Measurements from ENCODE around the gene S100PBP.

S100PBP gene

DNA sequence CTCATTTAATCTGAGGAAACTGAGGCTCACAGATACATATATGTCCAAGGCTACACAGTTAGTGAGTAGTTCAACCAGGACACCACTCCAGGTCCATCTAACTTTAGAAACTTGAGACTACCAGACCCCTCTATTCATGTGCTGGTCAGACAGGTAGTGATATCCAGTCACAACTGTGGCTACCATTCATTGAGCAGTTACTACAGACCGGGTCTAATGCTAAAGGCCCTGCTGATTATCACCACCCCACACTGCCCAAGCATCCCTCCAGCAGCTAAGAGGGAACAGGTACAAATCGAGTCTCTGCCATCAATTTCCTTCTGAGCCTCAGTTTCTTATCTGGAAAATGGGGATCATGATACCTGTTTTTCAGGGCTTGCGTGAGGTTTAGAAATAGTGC lies 74.2 kb downstream of the S100PBP start:
- Histone ChIP-seq H3K36me3 (ENCODE audit: control insufficient read depth, insufficient read depth, low read length) (no peaks in the 10 kb centered on the region), H3K9ac (ENCODE audit: low read length) (no peak overlapping the region), H3K4me3 (ENCODE audit: low read depth, low read length) (no peak overlapping the region), H3K4me1 (ENCODE audit: control insufficient read depth, insufficient read depth, low read length) (peaks cover 11% of the 10 kb centered on the region), H3K27ac (ENCODE audit: low read depth, low read length) (no peak overlapping the region), H3K9me3 (ENCODE audit: control insufficient read depth, insufficient read depth, low read depth, low read length) (peaks cover 2% of the 10 kb centered on the region; the same call in 1 of the 2 replicates), H3K27me3 (ENCODE audit: control insufficient read depth, insufficient read depth, low read length) (peaks cover 61% of the 10 kb centered on the region)

DNA sequence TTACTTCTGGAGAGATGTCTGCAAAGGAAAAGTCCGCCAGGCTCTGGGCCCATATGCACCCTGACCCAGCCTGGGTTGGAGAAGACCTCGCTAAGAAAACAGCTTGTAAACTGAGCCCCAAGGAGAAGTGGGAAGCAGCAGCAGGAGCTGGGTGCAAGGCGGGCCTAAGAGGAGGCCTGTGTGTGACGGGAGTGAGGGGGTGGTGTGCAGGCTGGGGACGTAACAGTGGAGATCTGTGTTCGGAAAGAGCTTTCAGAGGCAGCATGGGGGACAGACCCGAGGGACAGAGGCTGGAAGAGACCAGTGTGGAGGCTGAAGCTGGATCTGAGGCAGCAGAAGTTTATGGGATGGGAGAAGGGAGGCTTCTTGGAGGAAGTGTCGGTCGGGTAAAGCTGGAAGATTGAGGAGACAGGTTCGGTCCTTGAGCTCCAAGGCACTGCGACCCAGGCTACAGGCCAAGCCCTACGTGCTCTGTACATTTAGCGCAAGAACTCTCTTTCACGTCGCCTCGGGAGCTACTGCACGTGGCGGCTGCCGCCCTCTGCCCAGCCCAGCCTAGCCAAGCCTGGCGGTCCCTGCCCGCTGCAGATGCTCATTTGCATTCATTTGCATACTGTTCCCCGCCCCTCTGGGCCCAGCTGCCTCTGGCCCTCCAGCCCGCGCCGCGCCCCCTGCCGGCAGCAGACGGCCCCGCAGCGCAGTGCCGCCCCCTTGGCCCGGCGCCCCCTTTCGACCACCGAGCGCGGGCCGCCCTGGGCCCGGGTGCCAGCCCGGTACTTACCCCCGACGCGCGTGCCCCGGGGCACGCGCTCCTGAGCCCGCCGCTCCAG lies 75.1 kb downstream of the S100PBP start:
- Histone ChIP-seq H3K27ac (ENCODE audit: low read depth, low read length) (no peak overlapping the region), H3K27me3 (ENCODE audit: control insufficient read depth, insufficient read depth, low read length) (peaks cover 58% of the 10 kb centered on the region), H3K36me3 (ENCODE audit: control insufficient read depth, insufficient read depth, low read length) (no peaks in the 10 kb centered on the region), H3K9me3 (ENCODE audit: control insufficient read depth, insufficient read depth, low read depth, low read length) (peaks cover 2% of the 10 kb centered on the region; the same call in 1 of the 2 replicates), H3K4me3 (ENCODE audit: low read depth, low read length) (peak overlapping the region; percentile 76), H3K4me1 (ENCODE audit: control insufficient read depth, insufficient read depth, low read length) (peaks cover 11% of the 10 kb centered on the region), H3K9ac (ENCODE audit: low read length) (peak overlapping the region; percentile 32)

DNA sequence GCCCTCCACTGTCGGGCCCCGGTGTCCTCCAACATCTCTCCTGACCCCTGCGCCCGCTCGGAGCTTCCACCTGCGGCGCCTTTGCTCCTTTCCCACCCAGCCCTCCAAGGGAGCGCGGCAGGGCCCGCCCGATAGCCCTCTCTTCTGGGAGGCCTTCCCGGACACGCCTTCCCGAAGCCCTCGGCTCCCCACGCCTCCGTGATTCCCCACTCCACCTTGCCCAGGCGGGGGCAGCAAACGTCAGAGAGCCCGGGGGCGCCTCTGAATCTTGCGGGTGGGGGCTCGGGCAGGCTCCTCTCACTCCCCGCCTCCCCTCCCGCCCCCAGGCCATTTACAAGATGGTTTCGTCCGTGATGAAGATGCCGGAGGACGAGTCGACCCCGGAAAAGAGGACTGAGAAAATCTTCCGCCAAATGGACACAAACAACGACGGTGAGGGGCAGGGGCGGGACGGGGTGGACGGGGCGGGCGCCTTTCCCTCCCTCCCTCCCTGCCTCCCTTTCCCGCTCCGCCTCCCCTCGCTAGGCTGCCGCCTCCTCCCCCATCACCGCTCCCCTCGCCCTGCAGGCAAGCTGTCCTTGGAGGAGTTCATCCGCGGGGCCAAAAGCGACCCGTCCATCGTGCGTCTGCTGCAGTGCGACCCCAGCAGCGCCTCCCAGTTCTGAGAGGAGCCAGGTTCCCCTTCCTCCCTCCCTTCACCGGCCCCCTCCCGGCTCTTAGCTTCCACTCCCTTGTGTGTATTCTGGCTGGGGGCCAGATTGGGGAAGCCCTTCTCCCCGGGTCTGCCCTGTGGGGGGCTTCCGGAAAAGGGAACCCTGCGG lies 76.0 kb downstream of the S100PBP start:
- H3K27me3 ChIP-seq (ENCODE audit: control insufficient read depth, insufficient read depth, low read length): peaks cover 58% of the 10 kb centered on the region
- H3K9ac ChIP-seq (ENCODE audit: low read length): peak overlapping the region; percentile 32
- peaks cover 11% of the 10 kb centered on the region for H3K4me1 ChIP-seq (ENCODE audit: control insufficient read depth, insufficient read depth, low read length)
- H3K4me3 ChIP-seq (ENCODE audit: low read depth, low read length): peak overlapping the region; percentile 76
- no peak overlapping the region for H3K27ac ChIP-seq (ENCODE audit: low read depth, low read length)
- no peaks in the 10 kb centered on the region for H3K36me3 ChIP-seq (ENCODE audit: control insufficient read depth, insufficient read depth, low read length)
- H3K9me3 ChIP-seq (ENCODE audit: control insufficient read depth, insufficient read depth, low read depth, low read length): peaks cover 2% of the 10 kb centered on the region; the same call in 1 of the 2 replicates

DNA sequence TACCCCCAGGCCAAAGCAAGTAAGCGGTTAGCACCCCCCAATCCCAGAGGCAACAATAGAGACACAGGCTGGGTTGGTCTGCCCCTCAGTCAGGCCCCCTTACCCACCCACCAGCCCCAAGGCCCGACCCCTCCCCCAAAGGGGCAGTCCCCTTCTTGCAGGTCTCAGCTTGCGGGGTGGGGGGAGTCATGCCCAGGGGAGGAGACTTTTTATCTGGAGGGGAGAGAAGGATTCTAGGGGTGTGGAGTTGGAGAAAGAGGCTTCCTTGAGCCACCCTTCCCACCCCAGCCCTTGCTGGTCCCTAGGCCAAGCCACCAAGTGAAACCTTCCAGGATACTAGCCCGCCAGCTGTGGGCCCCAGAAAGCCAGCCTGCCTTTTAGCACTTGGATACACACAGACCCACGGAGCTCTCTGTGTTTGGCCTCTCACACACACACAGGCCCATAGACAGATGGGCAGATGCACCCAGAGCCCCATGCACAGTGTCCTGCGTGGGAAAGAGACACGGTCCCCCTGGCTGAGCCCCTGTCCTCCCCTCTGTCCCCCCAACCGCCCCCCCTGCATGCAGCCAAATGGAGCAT lies 76.7 kb downstream of the S100PBP start:
- H3K27ac ChIP-seq (ENCODE audit: low read depth, low read length): no peak overlapping the region
- H3K9me3 ChIP-seq (ENCODE audit: control insufficient read depth, insufficient read depth, low read depth, low read length): peaks cover 2% of the 10 kb centered on the region; the same call in 1 of the 2 replicates
- H3K36me3 ChIP-seq (ENCODE audit: control insufficient read depth, insufficient read depth, low read length): no peaks in the 10 kb centered on the region
- peaks cover 58% of the 10 kb centered on the region for H3K27me3 ChIP-seq (ENCODE audit: control insufficient read depth, insufficient read depth, low read length)
- no peak overlapping the region for H3K9ac ChIP-seq (ENCODE audit: low read length)
- peak overlapping the region; percentile 76 for H3K4me3 ChIP-seq (ENCODE audit: low read depth, low read length)
- peaks cover 11% of the 10 kb centered on the region for H3K4me1 ChIP-seq (ENCODE audit: control insufficient read depth, insufficient read depth, low read length)

DNA sequence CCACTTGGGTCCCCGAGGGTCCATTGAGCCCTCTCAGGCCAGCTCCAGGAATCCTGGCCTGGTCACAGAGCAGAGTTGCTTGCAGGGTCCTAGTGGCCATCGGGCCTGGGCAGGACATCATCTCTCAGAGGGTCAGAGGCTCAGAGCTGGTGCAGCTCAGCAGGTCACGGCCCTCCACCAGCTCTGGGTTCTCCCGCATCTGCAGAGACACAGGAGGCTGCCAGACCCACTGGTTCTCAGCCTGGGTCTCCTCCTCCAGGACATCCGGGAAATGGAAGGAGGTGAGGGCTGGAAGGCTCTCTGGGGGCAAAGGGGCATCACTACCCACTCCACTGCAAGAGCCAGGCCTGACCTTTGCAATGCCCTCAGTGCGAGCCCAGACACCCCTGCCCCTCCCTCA lies 77.2 kb downstream of the S100PBP start:
- Histone ChIP-seq H3K36me3 (ENCODE audit: control insufficient read depth, insufficient read depth, low read length) (no peaks in the 10 kb centered on the region), H3K4me1 (ENCODE audit: control insufficient read depth, insufficient read depth, low read length) (peaks cover 11% of the 10 kb centered on the region), H3K9me3 (ENCODE audit: control insufficient read depth, insufficient read depth, low read depth, low read length) (peaks cover 2% of the 10 kb centered on the region; the same call in 1 of the 2 replicates), H3K9ac (ENCODE audit: low read length) (no peak overlapping the region), H3K4me3 (ENCODE audit: low read depth, low read length) (no peak overlapping the region), H3K27me3 (ENCODE audit: control insufficient read depth, insufficient read depth, low read length) (peaks cover 58% of the 10 kb centered on the region), H3K27ac (ENCODE audit: low read depth, low read length) (no peak overlapping the region)

DNA sequence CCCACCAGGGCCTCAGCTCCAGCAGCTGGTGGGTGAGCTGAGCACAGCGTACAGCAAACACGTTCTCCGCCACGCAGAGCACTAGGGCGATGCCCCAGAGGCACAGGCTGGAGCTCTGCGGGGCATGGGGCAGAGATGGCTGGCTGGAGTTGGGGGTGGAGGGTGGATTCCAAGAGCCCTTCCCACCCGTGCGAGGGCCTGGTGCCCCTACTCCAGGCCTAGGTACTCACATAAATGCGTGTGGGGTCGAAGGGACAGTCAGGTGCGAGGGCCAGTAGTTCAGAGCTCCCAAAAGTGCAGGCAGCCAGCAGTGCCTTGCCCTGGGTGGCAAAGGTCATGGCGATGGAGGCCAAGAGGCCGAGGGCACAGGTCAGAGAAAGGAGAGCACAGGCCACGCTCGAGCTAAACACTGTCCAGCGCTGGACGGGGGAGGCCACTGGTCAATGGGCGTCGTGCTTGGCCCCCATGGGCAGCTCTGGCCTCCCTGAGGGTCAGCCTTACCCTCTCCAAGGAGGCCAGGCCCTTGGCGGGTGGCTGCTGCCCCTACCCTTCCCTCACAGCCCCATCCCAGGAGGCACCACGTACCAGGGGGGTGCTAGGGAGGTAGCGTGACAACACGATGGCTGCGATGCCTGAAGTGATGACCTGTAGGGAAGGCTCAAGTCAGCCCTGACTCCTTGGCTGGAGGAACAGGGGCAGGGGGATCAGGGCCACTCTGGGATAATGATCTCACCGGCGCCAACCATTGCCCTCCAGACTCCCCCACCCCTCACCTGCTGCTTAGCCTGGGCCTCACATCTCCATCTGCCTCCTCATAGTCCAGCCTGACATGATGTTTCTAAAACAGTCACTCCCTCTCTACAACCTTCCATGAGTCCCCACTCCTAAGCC lies 78.1 kb downstream of the S100PBP start:
- Histone ChIP-seq H3K27me3 (ENCODE audit: control insufficient read depth, insufficient read depth, low read length) (peaks cover 58% of the 10 kb centered on the region), H3K9me3 (ENCODE audit: control insufficient read depth, insufficient read depth, low read depth, low read length) (peaks cover 2% of the 10 kb centered on the region; the same call in 1 of the 2 replicates), H3K27ac (ENCODE audit: low read depth, low read length) (no peak overlapping the region)

DNA sequence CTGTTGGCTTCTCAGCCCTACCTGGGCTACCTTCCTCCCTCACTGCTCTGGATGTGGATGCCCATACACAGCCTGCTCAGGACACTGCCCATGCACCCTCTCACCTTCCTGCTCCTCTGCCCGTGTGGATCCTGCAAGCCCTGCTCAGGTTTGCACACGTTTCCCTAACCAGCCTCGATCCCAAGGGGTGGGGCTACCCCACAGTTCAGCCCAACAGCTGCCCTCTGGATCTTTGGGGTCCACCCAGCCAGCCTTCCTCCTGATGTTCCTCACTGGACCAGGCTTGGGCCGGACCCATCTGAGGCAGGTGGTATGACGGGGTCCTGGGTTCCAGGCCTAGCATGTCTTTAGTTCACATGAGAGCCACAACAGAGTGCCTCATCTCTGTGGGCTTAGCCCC lies 79.0 kb downstream of the S100PBP start:
- peaks cover 57% of the 10 kb centered on the region for H3K27me3 ChIP-seq (ENCODE audit: control insufficient read depth, insufficient read depth, low read length)
- peaks cover 2% of the 10 kb centered on the region; the same call in 1 of the 2 replicates for H3K9me3 ChIP-seq (ENCODE audit: control insufficient read depth, insufficient read depth, low read depth, low read length)
- no peak overlapping the region for H3K9ac ChIP-seq (ENCODE audit: low read length)
- peaks cover 15% of the 10 kb centered on the region for H3K4me1 ChIP-seq (ENCODE audit: control insufficient read depth, insufficient read depth, low read length)
- no peak overlapping the region for H3K4me3 ChIP-seq (ENCODE audit: low read depth, low read length)
- H3K27ac ChIP-seq (ENCODE audit: low read depth, low read length): no peak overlapping the region
- H3K36me3 ChIP-seq (ENCODE audit: control insufficient read depth, insufficient read depth, low read length): no peaks in the 10 kb centered on the region

More for the DNA sequence above, 78.1 kb downstream of the S100PBP start:
- peaks cover 13% of the 10 kb centered on the region for H3K4me1 ChIP-seq (ENCODE audit: control insufficient read depth, insufficient read depth, low read length)
- H3K36me3 ChIP-seq (ENCODE audit: control insufficient read depth, insufficient read depth, low read length): no peaks in the 10 kb centered on the region
- no peak overlapping the region for H3K4me3 ChIP-seq (ENCODE audit: low read depth, low read length)
- H3K9ac ChIP-seq (ENCODE audit: low read length): no peak overlapping the region

DNA sequence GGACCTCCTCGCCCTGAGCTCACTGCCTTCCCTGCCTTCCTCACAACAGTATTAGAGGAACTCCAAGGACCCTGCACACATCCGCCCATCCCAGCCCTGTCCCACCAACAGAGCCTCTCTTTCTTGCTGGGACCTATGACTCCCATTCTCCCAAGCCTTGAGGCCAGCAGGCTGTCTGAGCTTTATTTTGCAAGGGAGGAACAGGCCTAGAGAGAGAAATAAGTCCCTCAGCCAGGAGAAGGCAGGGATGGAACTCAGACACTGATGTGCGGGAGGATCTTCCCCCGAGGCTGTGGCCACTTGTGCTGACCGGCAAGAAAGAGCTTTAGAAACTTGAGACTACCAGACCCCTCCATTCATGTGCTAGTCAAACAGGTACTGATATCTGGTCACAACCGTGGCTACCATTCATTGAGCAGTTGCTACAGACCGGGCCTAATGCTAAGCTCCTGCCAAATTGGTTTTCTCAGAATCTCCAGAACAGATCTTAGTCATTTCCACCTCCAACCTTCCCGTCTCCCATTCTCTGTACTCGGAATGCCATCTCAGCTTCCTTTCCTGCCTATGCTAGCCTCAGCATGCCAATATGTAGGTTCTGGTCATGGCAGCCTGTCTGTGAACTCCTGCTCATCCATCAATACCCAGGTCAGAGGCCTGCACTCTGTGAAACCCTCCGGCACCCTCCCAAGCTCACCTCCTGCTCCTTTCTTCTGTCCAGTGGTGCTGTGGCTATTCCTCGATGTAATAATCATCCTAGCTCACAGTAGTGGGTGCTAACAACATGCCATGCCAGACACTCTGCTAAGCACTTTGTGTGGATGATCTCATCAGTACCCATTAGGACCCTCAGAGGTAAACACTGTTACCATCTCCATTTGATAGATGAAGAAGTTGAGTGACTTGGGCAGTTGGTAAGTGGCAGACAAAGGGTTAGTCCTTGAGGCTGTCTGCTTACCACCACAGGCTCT lies 79.9 kb downstream of the S100PBP start:
- H3K36me3 ChIP-seq (ENCODE audit: control insufficient read depth, insufficient read depth, low read length): no peaks in the 10 kb centered on the region
- no peak overlapping the region for H3K9ac ChIP-seq (ENCODE audit: low read length)
- H3K4me3 ChIP-seq (ENCODE audit: low read depth, low read length): no peak overlapping the region
- H3K27ac ChIP-seq (ENCODE audit: low read depth, low read length): no peak overlapping the region
- peaks cover 57% of the 10 kb centered on the region for H3K27me3 ChIP-seq (ENCODE audit: control insufficient read depth, insufficient read depth, low read length)
- H3K9me3 ChIP-seq (ENCODE audit: control insufficient read depth, insufficient read depth, low read depth, low read length): peaks cover 2% of the 10 kb centered on the region; the same call in 1 of the 2 replicates
- H3K4me1 ChIP-seq (ENCODE audit: control insufficient read depth, insufficient read depth, low read length): peaks cover 15% of the 10 kb centered on the region

DNA sequence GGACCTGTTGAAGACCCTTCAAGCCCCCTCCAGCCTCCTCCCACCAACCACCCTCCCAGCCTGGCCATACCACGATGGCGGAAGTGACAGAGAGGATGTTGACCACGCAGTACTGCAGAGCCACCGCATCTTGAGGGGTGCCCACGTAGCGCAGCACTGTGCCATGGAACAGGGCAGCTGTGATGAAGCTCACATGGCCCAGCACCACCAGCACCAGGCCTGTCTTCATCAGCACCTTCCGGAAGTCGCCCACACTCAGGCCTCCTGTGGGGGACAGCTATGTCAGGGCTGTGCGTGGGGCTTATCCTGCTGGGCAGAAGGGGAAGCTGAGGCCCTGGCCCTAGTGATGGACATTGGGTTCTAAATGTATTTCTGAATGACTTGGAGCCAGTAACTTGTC lies 80.6 kb downstream of the S100PBP start:
- peaks cover 12% of the 10 kb centered on the region; the same call in 1 of the 2 replicates for H3K4me1 ChIP-seq (ENCODE audit: control insufficient read depth, insufficient read depth, low read length)

More for the DNA sequence above, 80.6 kb downstream of the S100PBP start:
- H3K9ac ChIP-seq (ENCODE audit: low read length): no peak overlapping the region
- no peaks in the 10 kb centered on the region for H3K9me3 ChIP-seq (ENCODE audit: control insufficient read depth, insufficient read depth, low read depth, low read length)
- peaks cover 59% of the 10 kb centered on the region for H3K27me3 ChIP-seq (ENCODE audit: control insufficient read depth, insufficient read depth, low read length)
- no peak overlapping the region for H3K4me3 ChIP-seq (ENCODE audit: low read depth, low read length)
- no peak overlapping the region for H3K27ac ChIP-seq (ENCODE audit: low read depth, low read length)
- H3K36me3 ChIP-seq (ENCODE audit: control insufficient read depth, insufficient read depth, low read length): no peaks in the 10 kb centered on the region
